Loucy (cell line): ENCODE measurements around the gene RAB9B.

Experiments used
- H2AFZ ChIP-seq: fragments of 200-600 bp; sonication (generic); 2 replicates; pipeline ENCODE4 v1.6.0; 2016; ENCODE audit warnings: antibody characterized with exemption, mild to moderate bottlenecking, low read length, moderate library complexity
- H3F3A ChIP-seq: fragments of 200-600 bp; 2 replicates; pipeline ENCODE4 v1.6.0; 2016; ENCODE audit warnings: antibody characterized with exemption, low read depth, mild to moderate bottlenecking
- H3K27me3 ChIP-seq: fragments of 200-600 bp; sonication (generic); 2 replicates; pipeline ENCODE4 v1.6.1; 2014; ENCODE audit warnings: low read length, mild to moderate bottlenecking; ENCODE audit not compliant: insufficient read depth, poor library complexity, severe bottlenecking
- H3K36me3 ChIP-seq: fragments of 200-600 bp; sonication (generic); 2 replicates; pipeline ENCODE4 v1.6.1; 2016; ENCODE audit warnings: low read length; ENCODE audit not compliant: insufficient read depth
- H3K4me1 ChIP-seq: fragments of 200-600 bp; sonication (generic); 2 replicates; pipeline ENCODE4 v1.5.1; 2014; ENCODE audit warnings: low read length, mild to moderate bottlenecking; ENCODE audit not compliant: insufficient read depth, poor library complexity, severe bottlenecking
- H3K4me2 ChIP-seq: fragments of 200-600 bp; sonication (generic); 2 replicates; pipeline ENCODE4 v1.6.0; 2014; ENCODE audit warnings: antibody characterized with exemption, low read length, low read depth, mild to moderate bottlenecking; ENCODE audit not compliant: poor library complexity, severe bottlenecking
- H3K4me3 ChIP-seq: fragments of 200-600 bp; sonication (generic); 2 replicates; pipeline ENCODE4 v1.5.1; 2014; ENCODE audit warnings: low read length, mild to moderate bottlenecking, mixed read lengths; ENCODE audit not compliant: poor library complexity, severe bottlenecking
- H3K79me2 ChIP-seq: fragments of 200-600 bp; sonication (generic); 2 replicates; pipeline ENCODE4 v1.6.1; 2014; ENCODE audit warnings: low read length; ENCODE audit not compliant: insufficient read depth
- H3K9ac ChIP-seq: fragments of 200-600 bp; sonication (generic); 2 replicates; pipeline ENCODE4 v1.6.0; 2014; ENCODE audit warnings: mild to moderate bottlenecking, low read depth, low read length, moderate library complexity; ENCODE audit not compliant: poor library complexity, severe bottlenecking
- H3K9me2 ChIP-seq: fragments of 200-600 bp; sonication (generic); replicated peaks from 2 replicates; pipeline ENCODE4 v1.6.1; 2016; ENCODE audit warnings: low read depth, low read length, mixed read lengths
- H3K9me3 ChIP-seq: fragments of 200-600 bp; sonication (generic); 2 replicates; pipeline ENCODE4 v1.6.1; 2014; ENCODE audit warnings: mild to moderate bottlenecking, antibody characterized with exemption, low read length, low read depth; ENCODE audit not compliant: insufficient read depth
- H4K20me1 ChIP-seq: fragments of 200-600 bp; sonication (generic); 2 replicates; pipeline ENCODE4 v1.6.0; 2014; ENCODE audit warnings: antibody characterized with exemption, low read length, mild to moderate bottlenecking; ENCODE audit not compliant: insufficient read depth, poor library complexity, severe bottlenecking
- EZH2phosphoT487 ChIP-seq: fragments of 200-600 bp; IDR thresholded peaks from 2 replicates; pipeline ENCODE4 v1.6.1; 2018; ENCODE audit warnings: antibody characterized with exemption, mild to moderate bottlenecking, moderate library complexity, borderline replicate concordance
- TF ChIP-seq, protein P1 (sequence below): fragments of 200-600 bp; sonication (generic); conservative IDR thresholded peaks from 2 replicates; pipeline ENCODE4 v1.5.1; 2014; ENCODE audit warnings: mild to moderate bottlenecking, antibody characterized with exemption, low read length

The RAB9B gene

DNA sequence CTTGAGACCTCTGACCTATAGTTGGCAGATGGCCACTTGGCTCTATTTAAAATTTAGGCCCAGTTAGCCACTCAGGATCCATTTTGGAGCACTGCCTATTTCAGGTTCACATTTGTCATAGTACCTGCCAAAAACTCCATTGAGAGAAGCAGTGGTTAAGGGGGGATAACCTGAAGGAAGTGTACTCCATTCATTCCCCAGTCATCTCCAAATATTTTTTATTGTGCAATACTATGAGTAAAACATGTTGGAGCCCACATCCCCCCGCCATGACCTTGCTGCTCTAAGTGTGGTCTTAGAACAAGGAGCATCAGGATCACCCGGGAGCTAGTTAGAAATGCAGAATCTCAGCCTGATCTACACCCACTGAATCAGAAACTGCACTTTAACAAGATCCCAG, 34.4 kb downstream of the RAB9B start:
- Histone ChIP-seq H3K9me3 (no peaks in the 10 kb centered on the region), H3K27me3 (no peaks in the 10 kb centered on the region), H3K9me2 (no peaks in the 10 kb centered on the region), H4K20me1 (no peaks in the 10 kb centered on the region), H3K79me2 (no peaks in the 10 kb centered on the region), H3F3A (no peaks in the 10 kb centered on the region), H2AFZ (no peak overlapping the region), H3K9ac (no peak overlapping the region), H3K36me3 (no peaks in the 10 kb centered on the region), H3K4me2 (no peak overlapping the region), H3K4me3 (no peak overlapping the region), H3K4me1 (no peaks in the 10 kb centered on the region)
- TF ChIP-seq, protein P1, sequence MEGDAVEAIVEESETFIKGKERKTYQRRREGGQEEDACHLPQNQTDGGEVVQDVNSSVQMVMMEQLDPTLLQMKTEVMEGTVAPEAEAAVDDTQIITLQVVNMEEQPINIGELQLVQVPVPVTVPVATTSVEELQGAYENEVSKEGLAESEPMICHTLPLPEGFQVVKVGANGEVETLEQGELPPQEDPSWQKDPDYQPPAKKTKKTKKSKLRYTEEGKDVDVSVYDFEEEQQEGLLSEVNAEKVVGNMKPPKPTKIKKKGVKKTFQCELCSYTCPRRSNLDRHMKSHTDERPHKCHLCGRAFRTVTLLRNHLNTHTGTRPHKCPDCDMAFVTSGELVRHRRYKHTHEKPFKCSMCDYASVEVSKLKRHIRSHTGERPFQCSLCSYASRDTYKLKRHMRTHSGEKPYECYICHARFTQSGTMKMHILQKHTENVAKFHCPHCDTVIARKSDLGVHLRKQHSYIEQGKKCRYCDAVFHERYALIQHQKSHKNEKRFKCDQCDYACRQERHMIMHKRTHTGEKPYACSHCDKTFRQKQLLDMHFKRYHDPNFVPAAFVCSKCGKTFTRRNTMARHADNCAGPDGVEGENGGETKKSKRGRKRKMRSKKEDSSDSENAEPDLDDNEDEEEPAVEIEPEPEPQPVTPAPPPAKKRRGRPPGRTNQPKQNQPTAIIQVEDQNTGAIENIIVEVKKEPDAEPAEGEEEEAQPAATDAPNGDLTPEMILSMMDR, result no peak
- no peak for TF ChIP-seq EZH2phosphoT487

DNA sequence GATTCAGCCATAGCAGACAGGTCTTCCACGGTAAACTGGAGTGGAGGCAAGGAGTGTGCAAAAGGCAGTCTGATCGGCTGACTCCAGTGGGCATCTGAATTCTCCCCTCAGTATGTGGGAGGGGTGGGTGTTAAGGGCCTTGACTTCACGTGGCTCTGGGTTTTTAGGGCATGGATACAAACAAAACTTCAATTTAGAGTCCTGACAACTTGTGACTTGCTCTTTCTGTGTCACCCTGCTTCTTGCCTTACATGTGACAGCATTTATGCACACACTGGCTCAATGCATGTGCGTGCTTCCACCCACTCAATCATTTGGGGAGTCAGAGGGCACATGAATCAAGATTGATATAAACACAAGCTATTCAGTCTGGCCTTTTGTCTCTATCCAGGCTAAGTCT, 37.9 kb downstream of the RAB9B start:
- Histone ChIP-seq H3K9ac (no peak overlapping the region), H3K4me3 (no peak overlapping the region), H3K79me2 (no peaks in the 10 kb centered on the region), H3F3A (no peaks in the 10 kb centered on the region), H3K36me3 (no peaks in the 10 kb centered on the region), H3K9me2 (no peaks in the 10 kb centered on the region), H3K27me3 (no peaks in the 10 kb centered on the region), H3K4me1 (no peaks in the 10 kb centered on the region), H4K20me1 (no peaks in the 10 kb centered on the region), H2AFZ (no peak overlapping the region), H3K9me3 (no peaks in the 10 kb centered on the region), H3K4me2 (no peak overlapping the region)
- TF ChIP-seq, protein P1, result no peak
- TF ChIP-seq EZH2phosphoT487, result no peak

DNA sequence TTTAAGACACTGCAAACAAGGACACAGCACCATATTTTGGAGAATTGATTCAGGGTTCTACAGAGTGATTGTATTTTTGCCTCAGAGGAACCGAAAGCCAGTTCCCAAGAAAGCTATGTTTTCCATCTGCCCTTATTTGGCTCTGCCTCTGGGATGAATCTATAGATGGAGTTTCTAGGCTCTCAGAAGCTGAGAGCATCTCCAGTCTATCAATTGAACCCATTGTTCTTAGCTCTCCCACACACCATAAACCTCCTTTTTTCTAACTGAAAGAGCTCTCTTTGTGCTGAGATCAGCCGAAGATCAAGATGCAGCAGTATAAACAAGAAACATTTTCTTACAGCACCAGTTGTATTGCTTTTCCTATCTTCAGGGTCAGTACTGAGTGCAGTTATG, 38.5 kb downstream of the RAB9B start:
- TF ChIP-seq, protein P1, result no peak
- no peak for TF ChIP-seq EZH2phosphoT487
- Histone ChIP-seq H3K4me3 (no peak overlapping the region), H4K20me1 (no peaks in the 10 kb centered on the region), H3K79me2 (no peaks in the 10 kb centered on the region), H3K9me2 (no peaks in the 10 kb centered on the region), H2AFZ (no peak overlapping the region), H3K4me1 (no peaks in the 10 kb centered on the region), H3K27me3 (no peaks in the 10 kb centered on the region), H3K9ac (no peak overlapping the region), H3K36me3 (no peaks in the 10 kb centered on the region), H3K9me3 (no peaks in the 10 kb centered on the region), H3F3A (no peaks in the 10 kb centered on the region), H3K4me2 (no peak overlapping the region)
